Measurements from ENCODE around the gene DEFB124.
"Not testable (repeated sequence)": the region's sequence is repeated elsewhere in the genome, so short reads cannot be mapped to it uniquely, and the experiment has no call there.

The DEFB124 gene, protein sequence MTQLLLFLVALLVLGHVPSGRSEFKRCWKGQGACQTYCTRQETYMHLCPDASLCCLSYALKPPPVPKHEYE

GRCh38 chr20:31474758-31475427 is at the start of gene DEFB124, which contains the start of gene REM1:
Gene DEFB124, minus strand, starts transcription at chr20:31475127. Its CDS starts 2,114 bp downstream, at chr20:31473013.
Gene REM1, plus strand, starts transcription at chr20:31475288. Its CDS starts 1,158 bp downstream, at chr20:31476446.
- no peak for DNase-seq (ENCODE audit: low read depth in 2 of 2)

GRCh38 chr20:31523361-31524283 is 48.7 kb upstream of the DEFB124 start:
- no peak for DNase-seq (ENCODE audit: low read depth in 2 of 2)

- DNase-seq (ENCODE audit: low read depth in 2 of 2), result no peak
Observed at GRCh38 chr20:31522731-31523130, 47.8 kb upstream of the DEFB124 start.

GRCh38 chr20:31521267-31521666 is 46.3 kb upstream of the DEFB124 start:
- DNase-seq (ENCODE audit: low read depth in 2 of 2), result not testable (repeated sequence)

DNA sequence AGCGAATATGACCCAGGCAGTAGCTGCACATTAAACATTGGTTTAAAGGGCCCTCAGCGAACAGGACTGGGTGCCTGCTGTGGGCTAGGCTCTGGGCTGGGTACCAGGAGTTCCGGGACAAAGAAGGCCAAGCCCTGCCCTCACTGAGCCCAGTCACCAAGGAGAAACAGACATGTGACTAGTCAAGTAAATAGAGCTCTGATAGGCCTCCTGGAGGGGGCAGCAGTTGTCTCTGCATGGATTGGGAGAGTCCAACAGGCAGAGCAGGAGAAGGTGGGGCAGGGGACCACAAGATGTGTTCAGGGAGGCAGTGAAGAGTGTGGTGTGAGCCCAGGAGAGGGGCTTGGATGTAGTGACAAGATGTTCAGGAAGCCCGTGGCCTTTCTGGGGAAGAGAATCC is 42.4 kb upstream of the DEFB124 start:
- no peak for DNase-seq (ENCODE audit: low read depth in 2 of 2)

GRCh38 chr20:31516651-31517050 is 41.7 kb upstream of the DEFB124 start:
- DNase-seq (ENCODE audit: low read depth in 2 of 2), result no peak

DNA sequence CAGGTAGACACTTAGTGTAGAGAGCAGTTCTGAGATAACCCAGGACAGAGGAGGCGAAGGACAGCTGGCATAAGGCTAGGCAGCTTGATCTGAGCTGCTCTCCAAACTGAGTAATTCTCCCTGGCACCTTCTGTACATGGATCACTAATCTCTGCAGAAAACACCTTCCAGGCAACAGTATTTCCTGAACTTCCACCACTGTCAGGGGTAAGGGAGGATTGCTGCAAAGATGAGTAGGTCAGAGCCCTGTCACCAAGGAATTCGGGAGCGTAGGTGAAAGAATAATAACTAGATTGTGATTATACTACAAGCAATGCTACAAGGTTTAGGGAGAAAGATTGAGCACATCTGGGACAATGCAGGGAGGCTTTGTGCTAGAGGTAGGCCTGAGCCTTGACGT is 41.2 kb upstream of the DEFB124 start:
- DNase-seq (ENCODE audit: low read depth in 2 of 2), result no peak

DNA sequence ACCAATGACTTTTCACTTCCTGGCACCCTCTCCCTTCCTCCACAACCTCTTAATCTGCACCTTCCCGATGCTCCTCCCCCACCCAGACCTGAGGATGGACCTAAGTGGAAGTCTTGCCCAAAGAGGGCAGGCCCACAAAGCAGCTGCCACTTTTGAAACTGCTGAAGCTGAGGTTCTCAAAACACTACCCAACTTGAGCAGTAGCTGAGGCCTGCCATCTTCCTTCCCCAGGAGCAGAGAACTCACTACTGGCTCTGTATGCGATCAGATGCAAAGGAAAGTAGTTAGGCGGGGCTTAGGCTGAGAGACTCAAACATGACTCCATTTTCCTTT is 40.8 kb upstream of the DEFB124 start:
- DNase-seq (ENCODE audit: low read depth in 2 of 2), result no peak

DNA sequence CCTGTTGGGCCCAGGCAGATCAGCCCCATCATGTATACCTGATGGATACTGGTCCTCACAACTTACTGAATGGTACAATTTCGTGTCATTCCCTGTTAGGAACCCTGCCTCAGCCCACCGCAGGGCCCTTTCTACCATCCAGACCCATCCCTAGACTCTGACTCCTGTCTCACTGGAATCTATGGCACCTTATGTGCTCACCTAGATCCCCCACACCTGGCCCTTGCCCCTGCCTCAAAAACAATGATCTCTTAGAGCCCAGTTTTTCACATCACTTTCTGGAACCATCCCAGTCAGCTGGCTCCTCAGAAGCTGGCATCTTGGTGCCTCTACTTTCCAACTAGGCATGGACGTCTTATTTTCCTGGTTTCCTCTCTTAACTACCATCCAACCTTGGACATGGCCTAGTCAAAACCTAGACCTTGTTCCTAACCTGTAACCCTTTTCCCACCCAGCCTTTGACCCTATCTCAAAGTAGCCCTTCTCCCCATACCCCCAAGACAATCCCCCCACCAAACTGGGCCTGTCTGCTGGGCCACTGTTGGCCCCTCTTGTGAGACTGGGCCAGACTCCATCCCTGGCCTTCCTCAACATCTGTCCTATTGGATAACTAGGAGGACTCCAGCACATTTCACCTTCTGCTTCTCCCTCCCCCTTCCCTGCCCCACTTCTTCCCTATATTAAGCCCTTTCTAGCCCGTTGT is 40.3 kb upstream of the DEFB124 start:
- DNase-seq (ENCODE audit: low read depth in 2 of 2), result no peak

GRCh38 chr20:31514154-31515071 is 39.5 kb upstream of the DEFB124 start, which contains the start of gene HM13:
Gene HM13, plus strand, starts transcription at chr20:31514442. Its CDS starts 110 bp downstream, at chr20:31514552.
- peak; percentile 80 to 82 for DNase-seq (ENCODE audit: low read depth in 2 of 2)

DNA sequence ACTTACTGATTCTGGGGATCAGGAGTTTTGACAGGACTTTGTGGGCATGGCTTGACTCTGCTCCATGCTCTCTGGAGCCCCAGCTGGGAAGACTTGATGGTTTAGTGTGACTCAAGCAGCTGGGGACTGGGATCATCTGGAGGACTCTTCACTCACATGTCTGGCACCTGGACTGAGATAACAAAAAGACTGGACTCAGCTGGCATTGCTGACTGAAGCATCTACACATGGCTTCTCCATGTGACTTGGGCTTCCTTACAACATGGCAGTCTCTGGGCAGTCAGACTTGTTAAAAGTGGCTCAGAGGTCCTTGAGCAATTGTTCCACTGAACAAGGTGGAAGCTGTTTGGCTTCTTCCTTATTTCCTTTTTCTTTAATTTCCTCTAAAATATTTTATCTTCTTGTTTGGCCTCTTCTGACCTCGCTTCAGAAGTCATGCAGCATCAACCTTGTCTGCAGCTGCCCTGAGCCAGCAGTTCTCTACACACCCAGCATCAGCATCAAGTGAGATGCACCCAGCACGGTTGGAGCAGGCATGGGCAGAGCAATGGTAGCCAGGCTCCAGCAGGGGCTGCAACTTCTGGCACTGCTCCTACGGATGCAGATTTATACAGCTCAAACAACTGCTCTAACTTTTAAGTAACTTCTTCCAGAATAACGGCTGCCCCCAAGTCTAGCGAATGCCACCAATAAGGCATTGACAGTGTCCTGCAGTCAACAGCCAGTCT is 33.8 kb upstream of the DEFB124 start:
- DNase-seq (ENCODE audit: low read depth in 2 of 2), result no peak

DNA sequence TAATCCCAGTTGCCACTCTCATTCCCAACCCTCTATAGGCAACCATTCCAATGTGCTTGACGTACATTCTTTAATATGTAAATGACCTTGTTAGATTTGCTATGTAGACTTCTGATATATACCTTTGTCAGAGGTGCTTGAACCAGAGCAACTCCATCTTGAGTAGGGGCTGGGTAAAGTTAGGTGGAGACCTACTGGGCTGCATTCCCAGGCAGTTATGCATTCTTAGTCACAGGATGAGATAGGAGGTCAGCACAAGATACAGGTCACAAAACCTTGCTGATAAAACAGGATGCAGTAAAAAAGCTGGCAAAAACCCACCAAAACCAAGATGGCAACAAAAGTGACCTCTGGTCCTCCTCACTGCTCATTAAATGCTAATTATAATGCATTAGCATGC is 31.0 kb upstream of the DEFB124 start:
- no peak for DNase-seq (ENCODE audit: low read depth in 2 of 2)

DNA sequence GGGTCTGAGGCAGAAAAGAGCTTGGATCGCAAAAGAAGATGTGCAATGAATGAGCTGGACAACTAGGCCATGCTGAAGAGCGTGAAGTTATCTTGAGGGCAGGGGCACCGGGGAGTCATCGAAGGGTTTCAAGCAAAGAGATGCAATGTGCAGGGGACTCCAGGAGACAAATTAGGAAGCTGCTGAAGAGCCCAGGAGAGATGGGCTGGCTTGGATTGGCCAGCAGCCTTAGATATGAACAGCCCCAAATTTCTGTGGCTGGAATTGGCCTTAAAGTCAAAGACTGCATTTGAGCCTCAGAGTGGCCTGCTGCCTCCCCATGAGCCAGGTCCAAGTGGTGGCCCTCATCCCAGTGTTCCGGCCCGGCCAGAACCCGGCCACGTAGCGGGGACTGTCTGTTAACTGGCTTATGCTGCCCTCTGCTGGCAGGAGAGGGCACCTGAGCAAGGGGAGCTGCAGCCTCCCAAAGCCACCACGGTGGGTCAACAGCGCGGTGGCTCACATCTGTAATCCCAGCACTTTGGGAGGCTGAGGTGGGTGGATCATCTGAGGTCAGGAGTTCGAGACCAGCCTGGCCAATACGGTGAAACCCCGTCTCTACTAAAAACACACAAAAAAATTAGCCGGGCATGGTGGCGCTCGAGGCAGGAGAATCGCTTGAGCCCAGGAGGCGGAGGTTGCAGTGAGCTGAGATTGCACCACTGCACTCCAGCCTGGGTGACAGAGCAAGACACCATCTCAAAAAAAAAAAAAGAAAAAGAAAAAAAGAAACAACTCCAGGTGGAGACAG is 28.2 kb upstream of the DEFB124 start:
- peak; percentile 68 to 69 for DNase-seq (ENCODE audit: low read depth in 2 of 2)

GRCh38 chr20:31500527-31500926 is 25.6 kb upstream of the DEFB124 start:
- no peak for DNase-seq (ENCODE audit: low read depth in 2 of 2)

DNA sequence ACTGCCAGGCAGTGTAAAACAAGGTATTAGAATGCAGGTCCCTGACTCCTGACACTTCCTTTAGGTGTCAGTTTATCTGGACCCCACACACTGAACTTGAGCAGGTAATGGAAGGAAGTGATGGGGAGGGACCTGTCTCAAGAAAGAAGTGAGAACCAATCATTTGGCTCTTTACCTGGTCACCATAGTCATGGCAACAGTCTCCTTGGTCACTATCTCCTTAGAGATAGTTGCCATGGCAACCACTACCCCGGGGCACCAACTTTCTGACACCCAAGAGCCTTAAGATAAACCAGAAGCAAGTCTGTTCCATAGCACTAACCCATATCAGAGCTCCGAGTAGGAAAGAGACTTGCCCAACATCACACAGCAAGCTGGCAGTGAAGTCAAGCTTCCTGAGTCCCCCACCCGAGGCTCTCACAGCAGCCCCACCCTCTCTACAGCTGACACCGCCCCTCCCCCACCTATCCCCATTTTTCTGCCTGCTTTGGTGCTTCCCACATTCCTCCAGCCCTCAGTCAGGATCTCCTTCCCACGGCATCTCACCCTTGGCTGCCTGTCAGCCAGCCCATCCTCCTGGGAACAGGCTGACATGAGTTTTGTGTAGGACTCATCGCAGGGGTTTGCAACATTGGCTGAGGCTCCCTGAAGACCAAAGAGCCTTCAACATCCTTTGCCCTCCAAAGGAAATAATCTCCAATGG is 23.1 kb upstream of the DEFB124 start:
- no peak for DNase-seq (ENCODE audit: low read depth in 2 of 2)

DNA sequence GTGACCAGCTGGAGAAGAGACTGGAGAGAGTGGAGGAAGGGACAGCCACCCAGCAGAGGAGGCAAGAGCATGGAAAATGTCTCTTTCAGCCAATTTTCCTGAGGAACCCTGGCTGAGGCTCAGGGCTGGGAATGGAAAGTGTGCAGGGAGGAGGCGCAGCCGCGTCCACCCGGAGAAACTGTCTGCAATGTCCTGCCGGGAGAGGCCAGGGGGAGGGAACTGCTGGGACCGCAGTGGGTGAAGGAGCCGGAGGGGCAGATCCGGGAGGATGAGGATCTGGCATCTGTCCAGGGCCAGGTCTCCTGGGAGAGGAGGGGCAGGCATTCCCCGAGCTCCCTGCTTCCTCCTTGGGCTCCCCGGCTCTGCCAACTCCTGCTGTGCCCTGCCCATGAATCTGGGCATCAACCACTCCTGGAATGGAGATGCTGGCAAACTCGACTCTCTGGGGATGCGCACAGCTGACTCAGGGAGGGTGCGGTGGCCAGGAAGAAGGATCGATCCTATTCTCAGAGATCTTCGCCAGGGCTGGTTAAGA is 21.9 kb upstream of the DEFB124 start:
- DNase-seq (ENCODE audit: low read depth in 2 of 2), result no peak

- DNase-seq (ENCODE audit: low read depth in 2 of 2), result no peak
Observed at GRCh38 chr20:31494131-31494530, 19.2 kb upstream of the DEFB124 start.

DNA sequence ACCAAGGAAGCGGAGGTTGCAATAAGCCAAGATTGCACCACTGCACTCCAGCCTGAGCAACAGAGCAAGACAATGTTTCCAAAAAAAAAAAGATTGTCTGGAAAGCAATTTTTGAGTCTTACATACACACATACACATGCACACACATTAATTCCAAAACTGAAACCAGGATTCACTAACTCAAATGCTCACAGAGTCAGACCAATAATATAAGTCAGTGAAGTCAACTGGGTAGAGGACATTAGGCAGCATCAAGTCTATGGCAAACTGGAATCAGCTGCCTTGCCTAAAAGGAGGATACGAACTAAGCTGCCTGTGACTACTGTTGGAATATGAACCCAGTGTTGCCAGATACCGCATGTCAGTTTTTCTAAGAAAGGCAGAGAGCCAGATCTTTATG is 15.8 kb upstream of the DEFB124 start:
- DNase-seq (ENCODE audit: low read depth in 2 of 2), result no peak

DNA sequence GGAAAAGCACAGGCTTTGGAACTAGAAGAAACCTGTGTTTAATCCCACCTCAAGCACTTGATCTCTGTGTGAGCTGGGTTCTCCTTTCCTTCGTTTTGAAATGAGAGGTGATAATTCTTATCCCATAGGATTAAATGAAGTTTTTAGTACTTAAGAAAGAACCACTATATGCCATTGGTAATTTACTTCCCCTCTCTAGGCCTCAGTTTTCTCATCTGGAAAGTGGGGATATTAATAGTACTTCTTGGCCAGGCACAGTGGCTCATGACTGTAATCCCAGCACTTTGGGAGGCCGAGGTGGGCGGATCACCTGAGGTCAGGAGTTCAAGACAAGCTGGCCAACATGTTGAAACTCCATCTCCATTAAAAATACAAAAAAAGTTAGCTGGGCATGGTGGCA is 14.2 kb upstream of the DEFB124 start:
- no peak for DNase-seq (ENCODE audit: low read depth in 2 of 2)
